Motor neuron (in vitro differentiated cells): ENCODE results near the gene MVD. TPM values are rescaled to one million over a fixed set of nuclear protein-coding genes. Genes with fewer than 3 reads are reported as not detected.
A peak's percentile ranks its signal among the peaks of the same experiment; 100 is the strongest.
"Not testable (repeated sequence)": the region's sequence is repeated elsewhere in the genome, so short reads cannot be mapped to it uniquely, and the experiment has no call there.

Experiments used
- ATAC-seq, 8 experiments: fragments of 200-7000 bp; cut with Tn5 transposase; replicated peaks in 6 of 8; 2 replicates each; pipeline ENCODE4 v1.8.0; 2021; ENCODE audit warnings: mild to moderate bottlenecking in 8 of 8, moderate library complexity in 8 of 8
- H3K27ac ChIP-seq, 2 donors: fragments of 250-450 bp; sonication (Bioruptor Pico); 2 replicates each; pipeline ENCODE4 v1.9.0; 2021; ENCODE audit warnings: antibody characterized with exemption in 2 of 2, mild to moderate bottlenecking in 2 of 2, moderate library complexity in 1 of 2
- H3K4me1 ChIP-seq, 2 donors: fragments of 250-450 bp; sonication (Bioruptor Pico); replicated peaks in 1 of 2; 2 replicates each; pipeline ENCODE4 v1.6.1; 2021; ENCODE audit warnings: antibody characterized with exemption in 2 of 2, mild to moderate bottlenecking in 2 of 2, moderate library complexity in 1 of 2
- H3K4me3 ChIP-seq, 5 donors: fragments of 250-450 bp; sonication (Bioruptor Pico); 2 replicates each; pipeline ENCODE4 v1.9.0; 2021; ENCODE audit warnings: antibody characterized with exemption in 5 of 5, mild to moderate bottlenecking in 5 of 5, moderate library complexity in 4 of 5
- WGBS, 10 experiments: fragments of 450-650 bp; shearing (Covaris generic); methylation state at CpG; one replicate each; pipeline ENCODE4 v1.0.0; 2022; 5-methylcytosine and 5-hydroxymethylcytosine counted together
- in situ Hi-C, 9 experiments: fragments of 400-800 bp; cut with MboI; loops; one replicate each; pipeline ENCODE4 v1.15.0; 2021; ENCODE audit warnings: low sequenced_read_pairs in 9 of 9, low pct_unique_long_range_greater_than_20kb in 2 of 9; ENCODE audit not compliant: unreplicated experiment in 9 of 9
- total RNA-seq, 8 experiments: library from RNA; unstranded; fragments of 300-600 nt; gene quantifications; 2 replicates each; pipeline versions ENCODE4 v1.2.3 to v1.2.4, GENCODE V29; 2022

MVD gene
- total RNA-seq, 8 experiments from 2014 or later: 41.7 to 108 (median 88.2) TPM

DNA sequence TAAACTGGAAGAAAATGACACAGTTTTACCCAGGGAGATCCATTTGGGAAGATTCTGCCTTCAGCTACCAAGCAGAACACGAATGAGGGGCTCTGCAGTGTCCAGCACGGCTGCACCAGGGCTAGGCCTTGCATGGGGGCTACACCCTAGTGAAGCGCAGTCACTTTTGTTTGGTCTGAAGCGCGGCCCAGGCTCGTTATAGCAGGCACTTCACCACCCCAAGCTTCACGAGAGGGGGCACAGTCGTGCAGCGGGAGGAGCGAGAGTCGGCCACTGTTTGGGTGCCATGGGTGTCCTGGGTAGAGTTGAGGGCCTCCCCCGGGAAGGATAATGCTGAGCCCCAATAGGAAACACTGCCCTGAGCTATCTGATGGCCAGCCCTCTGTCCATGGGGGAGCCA, 46.2 kb downstream of the MVD start:
- H3K4me3 ChIP-seq: no peak overlapping the region
- H3K27ac ChIP-seq: no peak overlapping the region
- in situ Hi-C loops: no loop called here
- ATAC-seq: no peak
- WGBS, 10 experiments: 87 to 93% methylated on average over 3 to 5 of the region's 12 CpGs; no CpG with 5 or more reads in 8 of the 10 experiments
- H3K4me1 ChIP-seq: no peaks in the 10 kb centered on the region

DNA sequence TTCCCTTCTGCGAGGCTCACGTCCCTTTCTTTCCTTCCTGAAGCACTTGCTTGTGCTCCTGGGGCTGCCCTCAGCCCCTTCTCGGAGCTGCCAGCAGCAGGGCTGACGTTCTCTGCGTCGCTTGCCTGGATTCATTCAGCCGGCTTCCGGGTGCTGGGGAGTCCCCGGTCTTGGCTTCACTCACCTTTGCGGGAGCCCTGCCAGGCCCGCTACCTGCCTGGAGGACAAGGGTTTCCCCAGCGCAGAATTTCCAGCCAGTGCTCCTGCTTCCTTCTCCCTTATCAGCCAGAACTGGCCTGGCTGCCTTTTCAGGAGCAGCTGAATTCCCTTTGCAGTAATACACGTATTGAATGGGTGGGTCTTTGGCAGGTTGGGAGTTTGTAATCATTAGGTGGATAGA, 46.6 kb downstream of the MVD start:
- ATAC-seq: no peak
- H3K27ac ChIP-seq: no peak overlapping the region
- no peaks in the 10 kb centered on the region for H3K4me1 ChIP-seq
- in situ Hi-C loops: no loop called here
- 79 to 100% (median 88%) methylated on average over 2 to 5 of the region's 13 CpGs; no CpG with 5 or more reads in 6 of the 10 experiments for WGBS, 10 experiments
- H3K4me3 ChIP-seq: no peak overlapping the region

DNA sequence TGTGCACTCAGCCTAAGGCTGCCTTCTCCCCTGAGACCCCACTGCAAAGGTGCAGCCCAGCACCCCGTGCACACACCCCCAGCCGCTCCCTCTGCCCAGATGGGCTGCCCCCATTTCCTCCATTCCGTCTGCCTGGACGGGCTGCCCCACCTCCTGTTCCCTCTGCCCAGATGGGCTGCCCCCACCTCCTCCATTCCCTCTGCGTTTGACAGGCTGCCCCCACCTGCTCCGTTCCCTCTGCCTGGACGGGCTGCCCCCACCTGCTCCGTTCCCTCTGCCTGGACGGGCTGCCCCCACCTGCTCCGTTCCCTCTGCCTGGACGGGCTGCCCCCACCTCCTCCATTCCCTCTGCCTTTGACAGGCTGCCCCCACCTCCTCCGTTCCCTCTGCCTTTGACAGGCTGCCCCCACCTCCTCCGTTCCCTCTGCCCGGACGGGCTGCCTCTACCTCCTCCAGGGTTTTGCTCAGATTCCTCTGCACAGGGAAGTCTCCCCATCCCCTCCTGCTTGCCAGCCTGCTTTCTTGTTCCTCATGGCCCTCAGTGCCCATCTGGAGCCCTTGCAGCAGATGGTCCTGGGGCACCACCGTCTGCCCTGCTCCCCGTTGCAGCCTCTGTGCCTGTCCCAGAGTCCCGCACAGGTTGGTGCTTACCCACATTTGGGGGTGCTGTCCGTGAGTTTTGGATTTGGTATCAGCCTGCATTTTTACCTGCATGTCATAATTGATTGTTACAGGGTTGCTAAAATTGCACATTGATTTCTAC, 47.9 kb downstream of the MVD start:
- in situ Hi-C loops: no loop called here
- Histone ChIP-seq H3K4me1 (no peaks in the 10 kb centered on the region), H3K27ac (no peak overlapping the region), H3K4me3 (no peak overlapping the region)
- WGBS, 10 experiments: 40 to 100% (median 95%) methylated on average over 1 to 3 of the region's 19 CpGs; no CpG with 5 or more reads in 6 of the 10 experiments
- no peak for ATAC-seq

DNA sequence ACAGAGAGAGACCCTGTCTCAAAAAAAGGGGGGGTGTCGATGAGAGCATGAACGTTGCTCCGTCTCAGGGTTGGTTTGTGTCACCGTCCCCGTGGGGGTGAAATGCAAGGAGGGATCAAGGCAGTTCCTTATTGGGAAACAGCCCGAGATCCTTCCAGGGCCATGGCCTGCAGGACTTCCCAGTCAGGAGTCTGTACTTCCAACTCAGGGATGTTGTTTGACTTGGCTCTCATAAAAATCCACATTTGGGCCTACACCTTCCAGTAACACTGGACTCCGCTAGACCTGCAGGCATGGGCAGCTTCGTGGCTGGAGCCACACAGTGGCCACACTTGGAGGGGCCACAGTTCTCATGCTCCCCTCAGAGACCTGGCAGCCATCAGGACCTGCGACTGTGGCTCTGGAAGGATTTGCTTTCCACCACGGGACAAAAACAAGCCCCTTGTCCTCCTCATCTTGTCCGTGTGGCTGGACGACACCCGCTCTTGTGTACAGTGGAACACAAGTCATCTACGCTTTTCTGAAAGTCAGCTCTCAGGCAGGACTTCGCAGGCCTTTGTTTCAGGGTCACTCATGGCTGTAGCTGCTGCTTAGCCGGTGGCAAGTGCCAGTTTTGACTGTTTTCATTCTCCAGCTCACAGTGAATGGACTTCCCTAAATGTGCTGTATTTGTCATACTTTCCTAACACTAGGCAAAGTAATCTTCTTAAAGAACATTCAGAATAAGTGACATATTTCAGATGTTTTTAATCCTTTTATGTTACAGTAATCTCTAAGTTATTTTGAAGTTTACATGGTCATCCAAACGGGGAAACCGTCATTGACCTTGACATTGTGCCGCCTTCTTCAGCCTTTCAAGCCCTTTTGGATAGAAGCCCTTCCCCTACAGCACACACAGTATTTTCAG, 48.7 kb downstream of the MVD start:
- no peaks in the 10 kb centered on the region for H3K4me1 ChIP-seq
- 81 to 100% (median 92%) methylated on average over 1 to 11 of the region's 19 CpGs for WGBS, 10 experiments
- in situ Hi-C loops: no loop called here
- no peak overlapping the region for H3K27ac ChIP-seq
- no peak for ATAC-seq
- no peak overlapping the region for H3K4me3 ChIP-seq

DNA sequence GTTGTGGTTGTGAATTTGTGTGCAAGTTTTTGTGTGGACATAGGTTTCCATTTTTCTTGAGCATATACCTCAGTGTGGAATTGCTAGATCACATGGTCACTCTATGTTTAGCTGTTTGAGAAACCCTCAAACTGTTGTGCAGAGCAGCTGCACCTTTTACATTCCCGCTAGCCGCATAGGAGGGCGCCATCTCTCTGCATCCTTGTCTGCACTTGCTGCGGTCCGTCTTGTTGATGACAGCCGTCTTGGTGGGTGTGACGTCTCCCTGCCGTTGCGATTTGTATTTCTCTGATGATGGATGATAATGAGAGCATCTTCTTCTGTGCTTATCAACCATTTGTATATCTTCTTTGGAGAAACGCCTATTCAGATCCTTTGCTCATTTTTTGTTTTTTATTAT, 49.6 kb downstream of the MVD start:
- H3K27ac ChIP-seq: no peak overlapping the region
- WGBS, 10 experiments: 82 to 100% (median 95%) methylated on average over 1 to 10 of the region's 10 CpGs; no CpG with 5 or more reads in 2 of the 10 experiments
- in situ Hi-C loops: no loop called here
- ATAC-seq: no peak
- H3K4me1 ChIP-seq: no peaks in the 10 kb centered on the region
- H3K4me3 ChIP-seq: no peak overlapping the region

DNA sequence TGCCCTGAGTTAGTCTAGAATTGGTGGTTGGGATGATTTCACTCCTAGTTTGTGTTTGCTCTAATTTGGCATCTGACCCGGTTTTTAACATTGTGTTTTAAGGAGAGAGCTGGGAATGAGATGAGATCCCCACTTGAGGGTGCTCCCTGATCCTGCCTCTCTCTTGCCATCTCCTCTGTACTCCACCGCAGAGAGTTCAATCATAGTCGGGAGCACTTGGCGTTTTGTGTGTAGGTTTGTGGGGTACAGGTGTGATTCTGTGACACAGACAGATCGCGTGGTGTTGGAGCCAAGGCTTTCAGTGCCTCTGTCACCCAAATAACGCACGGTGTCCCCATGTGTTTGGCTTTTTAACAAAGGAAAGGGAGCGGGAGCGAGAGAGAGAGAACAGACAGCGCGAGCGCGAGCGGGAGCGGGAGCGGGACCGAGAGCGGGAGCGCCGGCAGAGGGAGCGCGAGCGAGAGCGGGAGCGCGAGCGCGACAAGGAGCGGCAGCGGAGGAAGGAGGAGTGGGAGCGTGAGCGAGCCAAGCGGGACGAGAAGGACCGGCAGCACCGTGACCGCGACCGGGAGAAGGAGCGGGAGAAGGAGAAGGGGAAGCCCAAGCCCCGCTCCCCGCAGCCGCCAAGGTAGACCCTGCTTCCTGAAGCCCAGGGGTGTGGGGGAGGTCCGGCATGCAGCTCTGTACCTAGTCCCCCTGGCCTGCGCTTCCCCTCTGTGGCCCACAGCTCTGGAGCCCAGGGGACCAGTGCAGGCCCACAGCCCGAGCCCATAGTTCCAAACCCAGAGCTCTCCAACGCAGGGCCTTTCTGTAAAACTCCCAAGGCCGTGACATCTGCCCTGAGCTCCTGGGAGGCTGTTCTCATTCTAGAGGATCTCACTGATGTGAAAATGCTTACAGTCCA, 51.7 kb downstream of the MVD start:
- in situ Hi-C loops: no loop called here
- 28 to 95% (median 67%) methylated on average over 4 to 36 of the region's 49 CpGs for WGBS, 10 experiments
- Histone ChIP-seq H3K4me3 (no peak overlapping the region), H3K27ac (no peak overlapping the region), H3K4me1 (no peaks in the 10 kb centered on the region)
- peak in 5 of 8 experiments; percentile 75 to 89 (median 83) for ATAC-seq

DNA sequence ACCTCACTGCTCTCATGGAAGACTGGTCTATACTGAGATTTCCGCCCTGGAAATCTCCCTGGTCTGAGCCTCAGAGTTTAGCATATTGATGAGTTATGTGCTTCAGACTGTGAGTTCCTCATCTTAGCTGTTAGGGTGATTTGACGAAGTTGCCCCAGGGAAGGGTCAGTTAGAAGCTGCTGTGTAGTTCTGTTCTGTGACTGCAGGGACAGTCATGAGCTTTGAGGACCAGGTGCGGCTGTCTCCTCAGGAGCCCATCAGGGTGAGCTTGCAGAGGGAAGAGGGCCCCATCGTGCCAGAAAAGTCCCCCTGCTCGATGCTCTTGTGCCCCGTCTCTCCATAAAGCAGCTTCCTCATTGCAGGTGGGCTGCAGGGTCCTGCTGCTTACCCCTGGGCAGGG, 52.8 kb downstream of the MVD start:
- in situ Hi-C loops: no loop called here
- Histone ChIP-seq H3K4me1 (no peaks in the 10 kb centered on the region), H3K27ac (no peak overlapping the region), H3K4me3 (no peak overlapping the region)
- WGBS, 10 experiments: 50 to 100% (median 96%) methylated on average over 1 to 3 of the region's 6 CpGs; no CpG with 5 or more reads in 6 of the 10 experiments
- ATAC-seq: no peak

DNA sequence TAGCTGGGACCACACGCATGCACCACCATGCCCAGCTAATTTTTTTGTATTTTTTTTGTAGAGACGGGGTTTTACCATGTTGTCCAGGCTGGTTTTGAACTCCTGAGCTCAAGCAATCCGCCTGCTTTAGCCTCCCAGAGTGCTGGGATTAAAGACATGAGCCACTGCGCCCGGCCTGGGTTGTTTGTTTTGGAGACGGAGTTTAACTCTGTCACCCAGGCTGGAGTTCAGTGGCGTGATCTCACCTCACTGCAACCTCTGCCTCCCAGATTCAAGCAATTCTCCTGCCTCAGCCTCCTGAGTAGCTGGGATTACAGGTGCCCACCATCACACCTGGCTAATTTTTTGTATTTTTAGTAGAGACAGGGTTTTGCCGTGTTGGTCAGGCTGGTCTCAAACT, 53.5 kb downstream of the MVD start:
- in situ Hi-C loops, ATAC-seq, H3K27ac ChIP-seq, H3K4me3 ChIP-seq, H3K4me1 ChIP-seq: not testable (repeated sequence)
- WGBS, 10 experiments: 80 to 100% (median 93%) methylated on average over 1 to 3 of the region's 8 CpGs; no CpG with 5 or more reads in 3 of the 10 experiments

DNA sequence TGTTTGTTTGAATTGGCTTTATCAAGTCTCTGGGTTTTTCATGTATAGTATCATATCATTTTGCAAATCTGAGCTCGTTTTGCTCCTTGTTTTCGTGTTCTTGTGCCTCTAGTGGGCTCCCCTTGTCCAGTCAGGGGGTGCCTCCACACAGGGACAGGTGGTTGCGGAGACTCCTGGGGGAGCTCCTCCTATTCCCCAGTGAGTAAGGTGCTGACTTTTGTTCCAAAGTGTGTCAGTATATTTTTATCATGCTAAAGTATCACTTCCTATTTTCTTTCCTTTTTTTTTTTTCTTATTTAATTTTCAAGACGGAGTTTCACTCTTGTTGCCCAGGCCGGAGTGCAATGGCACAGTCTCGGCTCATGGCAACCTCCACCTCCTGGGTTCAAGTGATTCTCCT, 54.8 kb downstream of the MVD start:
- no peak for ATAC-seq
- Histone ChIP-seq H3K4me1 (no peaks in the 10 kb centered on the region), H3K4me3 (no peak overlapping the region), H3K27ac (no peak overlapping the region)
- WGBS, 10 experiments: 50 to 96% (median 89%) methylated on average over 2 to 6 of the region's 6 CpGs
- in situ Hi-C loops: no loop called here

DNA sequence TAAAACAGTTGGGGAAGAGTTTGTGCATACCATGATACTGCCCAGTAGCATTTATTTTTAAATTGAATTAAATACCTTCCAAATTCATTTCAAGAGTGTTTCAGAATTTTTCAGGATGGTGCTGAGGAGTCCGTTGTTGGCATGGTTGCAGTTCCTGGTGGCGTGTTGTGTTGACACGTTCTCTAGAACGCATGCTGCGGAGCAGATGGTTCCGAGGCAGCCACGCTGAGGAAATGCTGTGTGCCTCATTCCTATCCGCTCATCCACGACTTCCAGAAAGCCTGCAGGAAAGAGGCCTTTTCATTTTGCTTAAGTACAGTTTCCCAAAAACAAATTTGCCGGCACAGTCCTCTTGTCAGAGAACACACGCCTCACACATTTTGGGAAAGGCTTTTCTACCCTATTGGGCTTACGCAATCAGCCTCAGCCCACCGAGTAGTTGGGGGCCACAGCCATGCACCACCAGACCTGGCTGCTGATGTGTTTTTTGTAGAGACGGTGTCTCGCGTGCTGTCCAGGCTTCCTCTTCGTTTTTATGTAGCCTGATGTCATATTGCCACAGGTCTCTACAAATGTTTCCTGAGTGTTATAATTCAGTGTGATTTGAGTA, 56.6 kb downstream of the MVD start:
- ATAC-seq: no peak
- 60 to 100% (median 94%) methylated on average over 1 to 11 of the region's 17 CpGs; no CpG with 5 or more reads in 5 of the 10 experiments for WGBS, 10 experiments
- Histone ChIP-seq H3K27ac (no peak overlapping the region), H3K4me3 (no peak overlapping the region), H3K4me1 (no peaks in the 10 kb centered on the region)
- in situ Hi-C loops: no loop called here

DNA sequence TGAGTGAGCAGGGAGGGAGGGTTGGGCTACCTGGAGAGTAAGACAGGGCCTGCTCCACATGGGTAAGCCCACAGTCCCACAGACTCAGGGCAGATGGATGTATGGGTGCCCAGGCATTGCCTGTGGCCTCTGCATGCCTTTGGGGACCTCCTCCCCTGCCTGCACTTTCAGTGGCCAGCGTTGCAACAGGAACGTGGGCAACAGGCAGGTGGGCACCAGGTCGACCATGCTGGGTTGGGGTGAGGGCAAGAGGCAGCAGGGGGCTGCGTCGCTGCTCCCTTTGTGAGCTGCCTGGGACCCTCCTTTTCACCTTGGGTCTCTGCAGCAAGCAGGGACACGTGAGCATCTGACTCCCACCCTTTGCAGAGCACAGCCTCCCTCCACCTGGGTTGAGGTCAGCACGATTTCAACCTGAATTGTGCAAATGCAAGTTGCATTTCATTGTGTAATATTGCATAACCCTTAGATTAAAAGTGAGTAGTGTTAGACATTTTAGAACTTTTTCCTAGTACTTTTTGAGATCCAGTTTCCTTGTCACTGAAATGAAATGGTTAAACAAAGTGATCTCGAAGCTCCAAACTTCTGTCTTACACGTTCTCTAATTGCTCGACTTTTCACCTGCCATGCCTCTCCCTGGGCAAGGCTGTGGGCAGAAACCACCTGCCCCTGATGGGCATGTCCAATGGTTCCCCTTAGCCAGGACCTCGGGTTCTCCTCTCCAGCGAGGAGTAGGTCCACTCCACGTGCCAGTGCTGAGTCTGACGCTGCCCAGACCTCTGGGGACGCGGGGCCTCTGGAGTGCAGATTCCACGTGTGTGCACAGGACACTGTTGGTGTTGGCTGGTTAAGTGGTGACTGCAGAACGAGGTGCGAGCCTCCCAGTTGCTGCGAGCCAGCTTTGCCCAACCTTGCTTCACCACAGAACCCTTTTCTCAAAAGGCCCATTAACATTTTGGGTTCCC, 57.4 kb downstream of the MVD start:
- in situ Hi-C loops: no loop called here

More for the DNA sequence above, 57.4 kb downstream of the MVD start:
- 66 to 97% (median 84%) methylated on average over 1 to 10 of the region's 20 CpGs; no CpG with 5 or more reads in 4 of the 10 experiments for WGBS, 10 experiments
- no peak for ATAC-seq
- Histone ChIP-seq H3K4me1 (no peaks in the 10 kb centered on the region), H3K27ac (no peak overlapping the region), H3K4me3 (no peak overlapping the region)
